Omental fat pad (tissue), 4 donors: Measurements from ENCODE around the gene ARHGAP29. TPM values are rescaled to one million over a fixed set of nuclear protein-coding genes. Genes with fewer than 3 reads are reported as not detected.

Experiments used
- ATAC-seq: fragments of 150-250 bp; one replicate; pipeline ENCODE4 v1.9.1; 2016; ENCODE audit warnings: mild to moderate bottlenecking, moderate library complexity; ENCODE audit not compliant: low FRiP score
- DNase-seq: peaks from one replicate; pipeline ENCODE4 v3.0.0-alpha.2; 2019; ENCODE audit warnings: low spot score
- total RNA-seq, 4 donors: library from RNA; depleted of rRNA; stranded (reverse); fragments of >200 nt; gene quantifications; one replicate each; pipeline ENCODE4 v1.1.0, GENCODE V29; 2016
- TF ChIP-seq, protein P1 (sequence below), 3 donors: fragments of 450-650 bp; IDR thresholded peaks; one replicate each; pipeline ENCODE4 v1.5.1; 2016 to 2017; ENCODE audit warnings: antibody characterized with exemption in 3 of 3, mild to moderate bottlenecking in 3 of 3, moderate library complexity in 2 of 3

ARHGAP29 gene
- total RNA-seq, 4 donors from 2014 or later, result 43.8 to 129 (median 77.1) TPM

- TF ChIP-seq, protein P1, sequence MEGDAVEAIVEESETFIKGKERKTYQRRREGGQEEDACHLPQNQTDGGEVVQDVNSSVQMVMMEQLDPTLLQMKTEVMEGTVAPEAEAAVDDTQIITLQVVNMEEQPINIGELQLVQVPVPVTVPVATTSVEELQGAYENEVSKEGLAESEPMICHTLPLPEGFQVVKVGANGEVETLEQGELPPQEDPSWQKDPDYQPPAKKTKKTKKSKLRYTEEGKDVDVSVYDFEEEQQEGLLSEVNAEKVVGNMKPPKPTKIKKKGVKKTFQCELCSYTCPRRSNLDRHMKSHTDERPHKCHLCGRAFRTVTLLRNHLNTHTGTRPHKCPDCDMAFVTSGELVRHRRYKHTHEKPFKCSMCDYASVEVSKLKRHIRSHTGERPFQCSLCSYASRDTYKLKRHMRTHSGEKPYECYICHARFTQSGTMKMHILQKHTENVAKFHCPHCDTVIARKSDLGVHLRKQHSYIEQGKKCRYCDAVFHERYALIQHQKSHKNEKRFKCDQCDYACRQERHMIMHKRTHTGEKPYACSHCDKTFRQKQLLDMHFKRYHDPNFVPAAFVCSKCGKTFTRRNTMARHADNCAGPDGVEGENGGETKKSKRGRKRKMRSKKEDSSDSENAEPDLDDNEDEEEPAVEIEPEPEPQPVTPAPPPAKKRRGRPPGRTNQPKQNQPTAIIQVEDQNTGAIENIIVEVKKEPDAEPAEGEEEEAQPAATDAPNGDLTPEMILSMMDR (IDR thresholded peaks at IDR 0.05), result no peak
- DNase-seq, result no peak
- no peak for ATAC-seq
Measured at GRCh38 chr1:94253456-94254017, 16.2 kb upstream of the ARHGAP29 start.

DNA sequence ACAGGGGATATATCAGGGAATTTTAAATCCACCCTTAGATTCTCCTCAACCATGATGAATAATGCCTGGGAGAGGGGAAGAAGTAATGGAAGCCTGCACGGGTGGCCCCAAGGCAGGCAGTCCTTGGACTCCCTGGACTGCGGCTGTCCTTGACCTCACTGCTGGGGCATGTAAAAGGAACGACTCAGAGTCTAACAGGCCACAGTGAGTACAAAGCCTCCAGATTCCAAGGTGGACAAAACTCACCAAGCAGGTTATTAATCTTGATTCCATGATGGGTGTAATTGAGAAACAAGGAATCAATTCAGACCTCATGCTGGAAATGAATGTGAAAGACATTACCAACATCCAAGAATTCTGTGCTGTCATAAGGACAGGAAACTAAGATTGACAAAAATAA lies 13.0 kb upstream of the ARHGAP29 start:
- DNase-seq (no peak), ATAC-seq (no peak)
- TF ChIP-seq, protein P1 (IDR thresholded peaks at IDR 0.05), result no peak

- TF ChIP-seq, protein P1 (IDR thresholded peaks at IDR 0.05), result no peak
- DNase-seq (no peak), ATAC-seq (no peak)
Measured at GRCh38 chr1:94248956-94249688, 11.7 kb upstream of the ARHGAP29 start.

- ATAC-seq (peak; percentile 86), DNase-seq (peak; percentile 55)
- TF ChIP-seq, protein P1 (IDR thresholded peaks at IDR 0.05), result no peak
Measured at GRCh38 chr1:94247138-94248094, 10.0 kb upstream of the ARHGAP29 start.

- ATAC-seq (peak; percentile 49), DNase-seq (no peak)
- TF ChIP-seq, protein P1 (IDR thresholded peaks at IDR 0.05), result no peak
Measured at GRCh38 chr1:94246692-94247137, 9.3 kb upstream of the ARHGAP29 start.

DNA sequence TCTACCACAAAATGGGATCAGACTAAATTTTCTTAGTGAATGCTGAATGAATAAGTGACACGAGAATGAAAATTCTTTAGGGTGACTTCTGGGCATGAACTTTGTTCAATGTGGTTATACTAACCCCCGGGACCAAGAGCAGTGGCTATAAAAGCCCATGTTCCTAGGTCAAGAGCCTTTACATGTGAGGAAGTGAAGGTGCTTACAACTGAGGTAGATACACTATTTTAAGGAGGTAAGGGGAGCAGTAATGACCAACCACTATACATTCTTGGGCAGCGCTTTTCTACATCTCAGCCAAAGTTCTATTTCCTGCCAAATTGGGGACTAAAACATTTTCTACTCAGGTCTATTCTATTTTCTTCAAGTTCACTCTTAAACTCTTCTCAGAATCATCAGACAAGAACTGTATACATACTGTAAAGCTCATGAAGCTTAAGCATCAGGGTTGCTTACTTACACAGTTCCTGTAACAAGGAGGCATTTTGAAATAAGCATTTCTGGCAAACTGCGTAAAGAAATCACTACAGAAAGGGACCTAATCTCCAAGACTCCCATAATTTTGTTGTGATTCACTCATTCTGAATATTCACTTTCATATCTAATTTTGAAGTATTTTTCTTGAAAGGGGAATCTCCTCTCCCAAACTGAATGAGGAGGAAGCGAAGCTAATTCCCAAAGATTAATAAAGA lies 8.5 kb upstream of the ARHGAP29 start:
- TF ChIP-seq, protein P1 (IDR thresholded peaks at IDR 0.05), result no peak
- ATAC-seq (peak; percentile 39), DNase-seq (no peak)
